Adrenal gland (tissue), 12 donors: Measurements from ENCODE around the gene CLEC16A. TPM values are rescaled to one million over a fixed set of nuclear protein-coding genes. Genes with fewer than 3 reads are reported as not detected.
A peak's percentile ranks its signal among the peaks of the same experiment; 100 is the strongest.
"Not testable (repeated sequence)": the region's sequence is repeated elsewhere in the genome, so short reads cannot be mapped to it uniquely, and the experiment has no call there.

ENCODE experiments used
- DNase-seq, 7 donors: peaks; one replicate each; pipeline ENCODE4 v3.0.0-alpha.2; 2019 to 2020
- H3K27ac ChIP-seq, 5 donors: fragments of 200-600 bp; sonication (generic) in 4 of 5; 1 replicate in 3 of 5; 2 replicates in 2 of 5; pipeline versions ENCODE4 v1.5.1 to v1.8.0; 2016 to 2020; ENCODE audit warnings: mild to moderate bottlenecking in 1 of 5
- H3K27me3 ChIP-seq: fragments of 200-600 bp; 2 replicates; pipeline ENCODE4 v1.8.0; 2021
- H3K36me3 ChIP-seq, 2 donors: fragments of 200-600 bp; replicated peaks in 1 of 2; 1 replicate in 1 of 2; 2 replicates in 1 of 2; pipeline versions ENCODE4 v1.5.1 to v1.8.0; 2018 to 2022
- H3K4me1 ChIP-seq, 2 donors: fragments of 200-600 bp; replicated peaks in 1 of 2; 1 replicate in 1 of 2; 2 replicates in 1 of 2; pipeline versions ENCODE4 v1.5.1 to v1.8.0; 2018 to 2021
- H3K4me3 ChIP-seq, 4 donors: fragments of 200-600 bp; sonication (generic) in 3 of 4; one replicate each; pipeline ENCODE4 v1.5.1; 2016 to 2018
- H3K9me3 ChIP-seq, 3 donors: fragments of 200-600 bp; sonication (generic) in 1 of 3; replicated peaks in 1 of 3; 1 replicate in 2 of 3; 2 replicates in 1 of 3; pipeline versions ENCODE4 v1.5.1 to v1.8.0; 2016 to 2021
- POLR2A ChIP-seq, 2 donors: fragments of 450-650 bp; IDR thresholded peaks; one replicate each; pipeline ENCODE4 v1.6.1; 2017; ENCODE audit warnings: antibody characterized with exemption in 2 of 2, mild to moderate bottlenecking in 2 of 2, moderate library complexity in 1 of 2
- WGBS, 4 donors: extraction: QIAGEN DNeasy Blood & Tissue Kit in 2 of 4; methylation state at CpG; one replicate each; pipeline versions ENCODE4 v1.1.5 to v1.1.7; 2013 to 2017; 5-methylcytosine and 5-hydroxymethylcytosine counted together
- intact Hi-C, 2 donors: fragments of 100-400 bp; cut with DNase I; formaldehyde crosslinking; loops; one replicate each; pipeline versions ENCODE4 v1.14.1 to v1.15.0; 2022 to 2023
- polyA plus RNA-seq, 3 donors: library from polyadenylated mRNA; stranded (reverse); fragments of 200-250 nt in 2 of 3; fragments of 350-450 nt in 1 of 3; fragmentation: Illumina TruSeq in 1 of 3; extraction: RNeasy Lipid Tissue Mini Kit (QIAGEN cat#74804) in 1 of 3; gene quantifications; one replicate each; pipeline ENCODE4 v1.2.3, GENCODE V29; 2013 to 2014
- total RNA-seq, 9 donors: library from RNA; depleted of rRNA in 4 of 9; stranded (reverse); fragments of >200 nt in 4 of 9; fragments of 120-200 nt in 1 of 9; fragmentation: NEBNext Ultra II Directional in 1 of 9; extraction: Animal tissue kit (Norgen Biotek cat#: 25700) in 1 of 9; gene quantifications; one replicate each; pipeline versions ENCODE4 v1.1.0 to v1.2.4, GENCODE V29; 2013 to 2023
- TF ChIP-seq, protein P1 (sequence below), 6 experiments: fragments of 450-650 bp in 4 of 6; fragments of 200-600 bp in 2 of 6; sonication (generic) in 1 of 6; IDR thresholded peaks; 1 replicate in 5 of 6; 2 replicates in 1 of 6; pipeline versions ENCODE4 v1.5.1 to v1.8.0; 2016 to 2021; ENCODE audit warnings: antibody characterized with exemption in 6 of 6, mild to moderate bottlenecking in 2 of 6, moderate library complexity in 1 of 6
- donor health status: healthy with polysubstance abuse.
- donor health status: Bipolar disorder and iron deficiency.
- donor health status: DM: yes; HTN: yes; CAD: no.
- donor health status: DM: no; HTN: no; CAD: no.
- donor health status: DM: no; HTN: no; CAD: no.
- donor health status: DM: yes; HTN: yes; CAD: no.

The CLEC16A gene
- total and polyA plus RNA-seq, 12 donors, result 14.0 to 37.2 (median 27.6) TPM

DNA sequence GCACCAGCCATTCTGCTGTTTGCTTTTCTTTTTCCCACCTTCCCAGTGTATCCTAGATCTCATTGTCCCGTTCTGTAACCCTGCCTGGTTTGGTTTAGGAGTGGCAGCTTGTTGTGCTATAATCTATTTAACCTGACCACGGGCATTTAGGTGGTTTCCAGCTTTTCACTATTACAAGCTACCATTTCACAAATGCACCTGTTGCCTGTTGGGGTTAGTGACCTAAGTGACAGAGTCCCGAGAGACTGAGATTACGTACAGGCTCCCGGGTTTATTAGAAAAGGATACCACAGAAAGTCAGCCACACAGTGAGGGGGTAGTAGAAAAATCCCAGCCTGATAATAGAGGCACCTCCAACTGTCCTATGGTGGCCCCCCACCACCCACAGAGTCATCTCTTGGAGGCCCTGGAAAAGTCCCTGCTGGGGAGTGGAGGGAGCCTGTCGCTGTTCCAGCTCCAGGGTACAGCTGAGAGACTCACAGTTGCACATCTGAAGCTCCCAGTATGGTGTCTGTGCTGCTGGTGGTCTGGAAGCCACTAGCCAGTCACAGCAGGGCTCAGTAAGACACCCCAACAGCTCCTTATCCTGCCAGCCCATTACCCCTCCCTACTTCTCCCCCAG lies 21.2 kb downstream of the CLEC16A start:
- 88 to 93% (median 89%) methylated on average over 6 of the region's 6 CpGs for WGBS, 4 donors
- H3K27ac ChIP-seq, result no peak overlapping the region
- no peaks in the 10 kb centered on the region for H3K27me3 ChIP-seq
- H3K4me1 ChIP-seq, result peaks cover 6 to 17% of the 10 kb centered on the region in 2 donors
- intact Hi-C loops, result loop anchor here in 1 of 2 donors (5.0 to 10.0 kb wide), 3 partner anchors 292 to 1449 kb away; partner anchors contain the start of genes RMI2 and SOCS1
- H3K4me3 ChIP-seq, result no peak overlapping the region
- DNase-seq, result no peak
- peaks cover 0 to 16% of the 10 kb centered on the region in 2 donors for H3K36me3 ChIP-seq
- H3K9me3 ChIP-seq, result no peaks in the 10 kb centered on the region
- TF ChIP-seq, protein P1, sequence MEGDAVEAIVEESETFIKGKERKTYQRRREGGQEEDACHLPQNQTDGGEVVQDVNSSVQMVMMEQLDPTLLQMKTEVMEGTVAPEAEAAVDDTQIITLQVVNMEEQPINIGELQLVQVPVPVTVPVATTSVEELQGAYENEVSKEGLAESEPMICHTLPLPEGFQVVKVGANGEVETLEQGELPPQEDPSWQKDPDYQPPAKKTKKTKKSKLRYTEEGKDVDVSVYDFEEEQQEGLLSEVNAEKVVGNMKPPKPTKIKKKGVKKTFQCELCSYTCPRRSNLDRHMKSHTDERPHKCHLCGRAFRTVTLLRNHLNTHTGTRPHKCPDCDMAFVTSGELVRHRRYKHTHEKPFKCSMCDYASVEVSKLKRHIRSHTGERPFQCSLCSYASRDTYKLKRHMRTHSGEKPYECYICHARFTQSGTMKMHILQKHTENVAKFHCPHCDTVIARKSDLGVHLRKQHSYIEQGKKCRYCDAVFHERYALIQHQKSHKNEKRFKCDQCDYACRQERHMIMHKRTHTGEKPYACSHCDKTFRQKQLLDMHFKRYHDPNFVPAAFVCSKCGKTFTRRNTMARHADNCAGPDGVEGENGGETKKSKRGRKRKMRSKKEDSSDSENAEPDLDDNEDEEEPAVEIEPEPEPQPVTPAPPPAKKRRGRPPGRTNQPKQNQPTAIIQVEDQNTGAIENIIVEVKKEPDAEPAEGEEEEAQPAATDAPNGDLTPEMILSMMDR (IDR thresholded peaks at IDR 0.05), result no peak
- TF ChIP-seq POLR2A (IDR thresholded peaks at IDR 0.05), result no peak

DNA sequence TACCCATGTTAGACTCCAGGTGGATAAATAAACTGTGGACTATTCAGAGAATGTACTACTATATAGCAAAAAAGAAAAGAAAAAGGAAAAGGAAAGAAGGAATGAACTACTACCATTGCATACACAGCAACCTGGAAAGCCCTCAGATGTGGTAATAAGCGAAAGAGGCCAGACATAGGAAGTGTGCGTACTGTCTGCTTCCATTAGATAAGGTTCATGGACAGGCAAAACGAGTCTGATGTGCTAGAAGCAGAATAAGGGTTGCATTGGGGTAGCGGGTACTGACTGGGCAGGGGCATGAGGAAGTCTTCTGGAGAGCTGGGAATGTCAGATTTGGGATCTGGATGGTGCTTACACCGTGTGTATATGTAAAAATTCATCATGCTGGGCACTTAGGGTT lies 21.8 kb downstream of the CLEC16A start:
- H3K4me3 ChIP-seq, result no peak overlapping the region
- no peaks in the 10 kb centered on the region for H3K9me3 ChIP-seq
- no peak for TF ChIP-seq POLR2A (IDR thresholded peaks at IDR 0.05)
- TF ChIP-seq, protein P1 (IDR thresholded peaks at IDR 0.05), result no peak
- intact Hi-C loops, result loop anchor here in 1 of 2 donors (5.0 to 10.0 kb wide), 3 partner anchors 291 to 1449 kb away; partner anchors contain the start of genes RMI2 and SOCS1
- DNase-seq, result no peak
- H3K27ac ChIP-seq, result no peak overlapping the region
- peaks cover 2 to 12% of the 10 kb centered on the region in 2 donors for H3K4me1 ChIP-seq
- 81 to 89% (median 88%) methylated on average over 5 of the region's 5 CpGs for WGBS, 4 donors
- H3K36me3 ChIP-seq, result peaks cover 0 to 18% of the 10 kb centered on the region in 2 donors
- H3K27me3 ChIP-seq, result no peaks in the 10 kb centered on the region

DNA sequence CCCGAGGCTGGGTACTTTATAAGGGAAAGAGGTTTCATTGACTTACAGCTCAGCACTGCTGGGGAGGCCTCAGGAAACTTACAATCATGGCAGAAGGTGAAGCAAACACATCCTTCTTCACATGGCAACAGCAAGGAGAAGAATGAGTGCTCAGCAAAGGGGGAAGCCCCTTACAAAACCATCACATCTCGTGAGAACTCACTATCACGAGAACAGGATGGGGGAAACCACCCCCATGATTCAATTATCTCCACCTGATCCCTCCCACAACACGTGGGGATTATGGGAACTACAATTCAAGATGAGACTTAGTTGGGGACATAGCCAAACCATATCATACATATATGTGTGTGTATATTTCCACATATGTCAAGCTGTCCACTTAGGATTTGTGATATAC lies 22.2 kb downstream of the CLEC16A start:
- H3K27ac ChIP-seq, H3K9me3 ChIP-seq, H3K4me1 ChIP-seq, DNase-seq, H3K4me3 ChIP-seq, H3K27me3 ChIP-seq: not testable (repeated sequence)
- intact Hi-C loops, result loop anchor here in 1 of 2 donors (5.0 to 10.0 kb wide), 3 partner anchors 291 to 1448 kb away; partner anchors contain the start of genes RMI2 and SOCS1
- H3K36me3 ChIP-seq, result peaks cover 0 to 18% of the 10 kb centered on the region in 2 donors
- 62 to 74% (median 64%) methylated on average over 4 of the region's 4 CpGs for WGBS, 4 donors

DNA sequence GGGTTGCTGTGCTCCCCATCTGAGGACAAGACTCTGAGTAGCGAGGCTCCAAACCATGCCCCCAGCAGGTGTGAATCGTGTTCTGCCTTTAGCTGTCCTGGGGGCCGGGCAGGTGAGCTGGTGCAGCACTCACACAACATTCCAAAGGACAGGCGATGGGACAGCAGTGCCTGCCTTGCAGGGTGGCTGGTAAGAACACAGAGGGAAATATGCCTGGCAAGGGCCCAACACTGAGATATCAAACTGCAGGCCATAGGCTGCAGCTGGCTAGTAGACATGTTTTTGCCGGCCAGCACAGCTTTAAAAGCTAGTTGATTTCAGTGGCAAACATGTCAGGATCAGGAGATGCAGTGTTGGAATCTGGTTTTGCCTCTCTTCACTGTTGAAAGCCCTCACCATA lies 23.6 kb downstream of the CLEC16A start:
- Histone ChIP-seq H3K4me3 (no peak overlapping the region), H3K27ac (no peak overlapping the region), H3K27me3 (no peaks in the 10 kb centered on the region), H3K4me1 (peaks cover 0 to 4% of the 10 kb centered on the region in 2 donors), H3K36me3 (peaks cover 0 to 13% of the 10 kb centered on the region in 2 donors), H3K9me3 (no peaks in the 10 kb centered on the region)
- WGBS, 4 donors, result 80 to 95% (median 87%) methylated on average over 3 to 5 of the region's 5 CpGs
- DNase-seq, result peak in 1 of 7 donors; percentile 51
- intact Hi-C loops, result loop anchor here in 1 of 2 donors (5.0 to 10.0 kb wide), 3 partner anchors 289 to 1447 kb away; partner anchors contain the start of genes RMI2 and SOCS1
- TF ChIP-seq POLR2A (IDR thresholded peaks at IDR 0.05), result no peak
- TF ChIP-seq, protein P1 (IDR thresholded peaks at IDR 0.05), result no peak
